ENCODE results near the gene BRPF1.

- TF ChIP-seq POLR2A (IDR thresholded peaks at IDR 0.05) (no peak), EP300 (IDR thresholded peaks at IDR 0.05) (no peak), CTCF (IDR thresholded peaks at IDR 0.05) (no peak), POLR2AphosphoS5 (IDR thresholded peaks at IDR 0.05) (no peak)
Measured at GRCh38 chr3:9697892-9698291, 33.6 kb upstream of the BRPF1 start.
